Esophagus squamous epithelium (tissue), 4 donors: ENCODE measurements around the gene AMIGO2.

Experiments used
- CTCF ChIP-seq, 6 experiments: fragments of 450-650 bp in 4 of 6; fragments of 200-600 bp in 2 of 6; sonication (generic) in 2 of 6; IDR thresholded peaks; one replicate each; pipeline ENCODE4 v1.5.1; 2016 to 2019; ENCODE audit warnings: antibody characterized with exemption in 6 of 6, mild to moderate bottlenecking in 4 of 6, moderate library complexity in 4 of 6
- POLR2A ChIP-seq, 4 donors: fragments of 450-650 bp; IDR thresholded peaks; one replicate each; pipeline ENCODE4 v1.6.1; 2017; ENCODE audit warnings: antibody characterized with exemption in 4 of 4, mild to moderate bottlenecking in 4 of 4, moderate library complexity in 3 of 4

GRCh38 chr12:47095446-47096236 is 15.9 kb upstream of the AMIGO2 start:
- no peak for TF ChIP-seq CTCF (IDR thresholded peaks at IDR 0.05)
- no peak for TF ChIP-seq POLR2A (IDR thresholded peaks at IDR 0.05)
